ENCODE data around the gene S100P. TPM values are rescaled to one million over a fixed set of nuclear protein-coding genes. Genes with fewer than 3 reads are reported as not detected.

S100P gene
- total and polyA plus RNA-seq, 10 donors, result 3.5 to 162 (median 32.4) TPM

- TF ChIP-seq POLR2AphosphoS5 (IDR thresholded peaks at IDR 0.05) (peak; percentile 19 to 63 (median 54)), CTCF (IDR thresholded peaks at IDR 0.05 in 8 of 11, conservative IDR thresholded peaks at IDR 0.05 in 3 of 11) (peak; percentile 72 to 97 (median 91)), POLR2A (IDR thresholded peaks at IDR 0.05) (no peak)
- H3K27ac ChIP-seq, result no peak overlapping the region
- peak; percentile 95 for DNase-seq
- WGBS, 5 donors, result 3 to 5% (median 3%) methylated on average over 8 to 14 of the region's 14 CpGs
- no peak overlapping the region for H3K4me3 ChIP-seq
- H3K36me3 ChIP-seq, result peaks cover 0 to 10% (median 0%) of the 10 kb centered on the region in 6 donors
- H3K4me1 ChIP-seq, result peaks cover 17 to 58% (median 40%) of the 10 kb centered on the region in 6 donors
- no peaks in the 10 kb centered on the region for H3K27me3 ChIP-seq (replicated peaks in 1 of 7)
- H3K9me3 ChIP-seq, result no peaks in the 10 kb centered on the region
- intact Hi-C loops (cut with DNase I; ENCODE audit: low total_unique reads), result loop anchor here (5.0 kb wide), 2 partner anchors 152 to 352 kb away; no protein-coding TSS in a partner anchor
Measured at GRCh38 chr4:6720202-6720699, 26.6 kb downstream of the S100P start.

- H3K27me3 ChIP-seq (replicated peaks in 1 of 7), result no peaks in the 10 kb centered on the region
- no peak overlapping the region for H3K4me3 ChIP-seq
- 94 to 99% (median 96%) methylated on average over 10 of the region's 10 CpGs for WGBS, 5 donors
- H3K36me3 ChIP-seq, result peaks cover 0 to 10% (median 0%) of the 10 kb centered on the region in 6 donors
- intact Hi-C loops (cut with DNase I; ENCODE audit: low total_unique reads), result loop anchor here (5.0 kb wide), 2 partner anchors 151 to 351 kb away; no protein-coding TSS in a partner anchor
- no peak overlapping the region for H3K27ac ChIP-seq
- TF ChIP-seq POLR2A (IDR thresholded peaks at IDR 0.05) (no peak), CTCF (IDR thresholded peaks at IDR 0.05 in 8 of 11, conservative IDR thresholded peaks at IDR 0.05 in 3 of 11) (no peak), POLR2AphosphoS5 (IDR thresholded peaks at IDR 0.05) (no peak)
- peaks cover 17 to 52% (median 33%) of the 10 kb centered on the region in 6 donors for H3K4me1 ChIP-seq
- no peak for DNase-seq
- H3K9me3 ChIP-seq, result no peaks in the 10 kb centered on the region
Measured at GRCh38 chr4:6721121-6721520, 27.4 kb downstream of the S100P start.

- TF ChIP-seq POLR2AphosphoS5 (IDR thresholded peaks at IDR 0.05), result no peak
- TF ChIP-seq POLR2A (IDR thresholded peaks at IDR 0.05), result no peak
- TF ChIP-seq CTCF (IDR thresholded peaks at IDR 0.05 in 8 of 11, conservative IDR thresholded peaks at IDR 0.05 in 3 of 11), result no peak
- Histone ChIP-seq H3K27me3 (replicated peaks in 1 of 7) (no peaks in the 10 kb centered on the region), H3K27ac (no peak overlapping the region), H3K4me3 (no peak overlapping the region), H3K36me3 (peaks cover 0 to 10% (median 0%) of the 10 kb centered on the region in 6 donors), H3K9me3 (no peaks in the 10 kb centered on the region), H3K4me1 (peaks cover 5 to 44% (median 23%) of the 10 kb centered on the region in 6 donors)
- intact Hi-C loops (cut with DNase I; ENCODE audit: low total_unique reads), result loop anchor here (5.0 kb wide), 2 partner anchors 149 to 349 kb away; no protein-coding TSS in a partner anchor
- peak; percentile 69 for DNase-seq
- WGBS, 5 donors, result 89 to 97% (median 95%) methylated on average over 9 to 12 of the region's 12 CpGs
Measured at GRCh38 chr4:6722891-6723290, 29.2 kb downstream of the S100P start.

- 90 to 100% (median 95%) methylated on average over 2 to 8 of the region's 8 CpGs for WGBS, 5 donors
- H3K36me3 ChIP-seq, result peaks cover 0 to 2% (median 0%) of the 10 kb centered on the region in 6 donors
- intact Hi-C loops (cut with DNase I; ENCODE audit: low total_unique reads), result loop anchor here (5.0 kb wide), 2 partner anchors 148 to 348 kb away; no protein-coding TSS in a partner anchor
- no peak overlapping the region for H3K27ac ChIP-seq
- H3K4me3 ChIP-seq, result no peak overlapping the region
- TF ChIP-seq POLR2A (IDR thresholded peaks at IDR 0.05), result no peak
- TF ChIP-seq CTCF (IDR thresholded peaks at IDR 0.05 in 8 of 11, conservative IDR thresholded peaks at IDR 0.05 in 3 of 11), result no peak
- no peak for TF ChIP-seq POLR2AphosphoS5 (IDR thresholded peaks at IDR 0.05)
- H3K9me3 ChIP-seq, result no peaks in the 10 kb centered on the region
- H3K4me1 ChIP-seq, result peaks cover 5 to 41% (median 16%) of the 10 kb centered on the region in 6 donors
- no peaks in the 10 kb centered on the region for H3K27me3 ChIP-seq (replicated peaks in 1 of 7)
- DNase-seq, result peak; percentile 51
Measured at GRCh38 chr4:6723851-6724250, 30.2 kb downstream of the S100P start.

Measured in spleen (tissue), 11 donors.